ENCODE data around the gene CDH4. TPM values are rescaled to one million over a fixed set of nuclear protein-coding genes. Genes with fewer than 3 reads are reported as not detected.

CDH4 gene
- total and polyA plus RNA-seq, 11 donors: 0.04 to 0.54 (median 0.08) TPM; not detected in 1

DNA sequence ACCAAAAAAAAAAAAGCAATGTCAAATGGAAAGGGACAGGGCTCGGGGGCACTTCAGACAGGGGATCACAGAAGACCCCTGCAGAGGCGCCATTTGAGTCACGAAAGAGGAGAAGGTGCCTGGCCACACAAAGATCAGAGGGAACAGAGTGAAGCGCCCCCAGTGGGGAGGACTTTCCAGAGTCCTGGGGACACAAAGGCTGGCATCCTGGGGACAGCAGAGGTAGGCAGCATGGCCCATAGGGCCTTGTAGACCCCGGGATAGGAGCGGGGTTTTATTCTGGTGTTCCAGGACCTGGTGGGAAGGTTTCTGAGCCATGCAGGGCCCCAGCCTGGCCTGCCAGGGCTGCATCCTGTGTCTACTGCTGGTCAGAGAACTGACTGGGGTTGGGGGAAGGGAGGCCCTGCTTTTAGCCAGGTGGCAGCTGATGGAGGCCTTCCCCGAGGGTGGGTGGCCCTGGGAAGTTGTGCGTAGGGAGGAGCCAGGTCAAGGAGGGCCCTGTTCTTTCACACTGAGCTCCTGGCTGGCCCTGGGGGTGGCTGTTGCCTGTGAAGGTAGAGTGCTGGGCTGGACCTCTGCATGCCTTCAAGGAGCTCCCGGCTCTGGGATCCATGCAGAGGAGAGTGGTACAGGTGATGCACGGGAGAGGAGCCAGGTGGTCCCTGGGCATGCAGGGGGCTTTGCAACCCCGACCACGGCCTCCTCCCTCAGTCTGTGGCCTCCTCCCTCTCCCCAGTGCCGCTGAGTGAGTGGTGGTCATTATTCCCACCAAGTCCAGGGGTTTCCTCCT, 117.9 kb downstream of the CDH4 start:
- Histone ChIP-seq H3K36me3 (no peaks in the 10 kb centered on the region), H3K27me3 (peaks cover 0 to 6% (median 0%) of the 10 kb centered on the region in 9 donors), H3K4me3 (no peak overlapping the region), H3K9me3 (no peaks in the 10 kb centered on the region), H3K4me1 (no peaks in the 10 kb centered on the region), H3K27ac (no peak overlapping the region)
- no peak for TF ChIP-seq POLR2A (IDR thresholded peaks at IDR 0.05)
- TF ChIP-seq, protein P1, sequence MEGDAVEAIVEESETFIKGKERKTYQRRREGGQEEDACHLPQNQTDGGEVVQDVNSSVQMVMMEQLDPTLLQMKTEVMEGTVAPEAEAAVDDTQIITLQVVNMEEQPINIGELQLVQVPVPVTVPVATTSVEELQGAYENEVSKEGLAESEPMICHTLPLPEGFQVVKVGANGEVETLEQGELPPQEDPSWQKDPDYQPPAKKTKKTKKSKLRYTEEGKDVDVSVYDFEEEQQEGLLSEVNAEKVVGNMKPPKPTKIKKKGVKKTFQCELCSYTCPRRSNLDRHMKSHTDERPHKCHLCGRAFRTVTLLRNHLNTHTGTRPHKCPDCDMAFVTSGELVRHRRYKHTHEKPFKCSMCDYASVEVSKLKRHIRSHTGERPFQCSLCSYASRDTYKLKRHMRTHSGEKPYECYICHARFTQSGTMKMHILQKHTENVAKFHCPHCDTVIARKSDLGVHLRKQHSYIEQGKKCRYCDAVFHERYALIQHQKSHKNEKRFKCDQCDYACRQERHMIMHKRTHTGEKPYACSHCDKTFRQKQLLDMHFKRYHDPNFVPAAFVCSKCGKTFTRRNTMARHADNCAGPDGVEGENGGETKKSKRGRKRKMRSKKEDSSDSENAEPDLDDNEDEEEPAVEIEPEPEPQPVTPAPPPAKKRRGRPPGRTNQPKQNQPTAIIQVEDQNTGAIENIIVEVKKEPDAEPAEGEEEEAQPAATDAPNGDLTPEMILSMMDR (IDR thresholded peaks at IDR 0.05): no peak
- DNase-seq (no peak), ATAC-seq (no peak)
- intact Hi-C loops (cut with DNase I): no loop called here
- WGBS, 4 donors: 70 to 79% (median 73%) methylated on average over 13 of the region's 13 CpGs

DNA sequence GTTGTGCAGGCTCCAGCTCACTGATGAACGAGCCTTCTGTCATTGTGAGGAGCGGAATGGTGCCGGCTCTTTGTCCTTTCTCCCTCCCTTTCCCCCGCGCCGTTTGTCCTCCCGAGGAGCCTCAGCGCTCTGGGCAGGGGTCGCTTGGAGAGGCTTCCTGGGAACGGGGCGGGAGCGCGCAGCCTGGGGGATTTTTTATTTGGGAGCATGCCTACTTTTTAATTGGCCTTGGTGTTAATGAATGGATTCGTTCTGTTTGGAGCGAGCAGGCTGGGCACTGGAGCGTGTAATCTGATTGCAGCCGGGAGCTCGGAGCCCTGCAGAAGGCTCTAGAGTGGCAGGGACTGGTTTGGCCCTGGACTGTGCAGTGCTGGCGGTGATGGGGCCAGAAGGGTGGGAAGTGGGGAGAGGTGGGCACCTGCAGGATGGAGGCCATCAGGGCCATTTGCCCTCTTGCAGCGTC, 118.8 kb downstream of the CDH4 start:
- no peak overlapping the region for H3K27ac ChIP-seq
- no peaks in the 10 kb centered on the region for H3K9me3 ChIP-seq
- TF ChIP-seq, protein P1 (IDR thresholded peaks at IDR 0.05): no peak
- TF ChIP-seq POLR2A (IDR thresholded peaks at IDR 0.05): no peak
- H3K27me3 ChIP-seq: peaks cover 0 to 6% (median 0%) of the 10 kb centered on the region in 9 donors
- intact Hi-C loops (cut with DNase I): no loop called here
- DNase-seq (no peak), ATAC-seq (no peak)
- no peak overlapping the region for H3K4me3 ChIP-seq
- H3K36me3 ChIP-seq: no peaks in the 10 kb centered on the region
- no peaks in the 10 kb centered on the region for H3K4me1 ChIP-seq
- WGBS, 4 donors: 74 to 77% (median 75%) methylated on average over 20 of the region's 20 CpGs

DNA sequence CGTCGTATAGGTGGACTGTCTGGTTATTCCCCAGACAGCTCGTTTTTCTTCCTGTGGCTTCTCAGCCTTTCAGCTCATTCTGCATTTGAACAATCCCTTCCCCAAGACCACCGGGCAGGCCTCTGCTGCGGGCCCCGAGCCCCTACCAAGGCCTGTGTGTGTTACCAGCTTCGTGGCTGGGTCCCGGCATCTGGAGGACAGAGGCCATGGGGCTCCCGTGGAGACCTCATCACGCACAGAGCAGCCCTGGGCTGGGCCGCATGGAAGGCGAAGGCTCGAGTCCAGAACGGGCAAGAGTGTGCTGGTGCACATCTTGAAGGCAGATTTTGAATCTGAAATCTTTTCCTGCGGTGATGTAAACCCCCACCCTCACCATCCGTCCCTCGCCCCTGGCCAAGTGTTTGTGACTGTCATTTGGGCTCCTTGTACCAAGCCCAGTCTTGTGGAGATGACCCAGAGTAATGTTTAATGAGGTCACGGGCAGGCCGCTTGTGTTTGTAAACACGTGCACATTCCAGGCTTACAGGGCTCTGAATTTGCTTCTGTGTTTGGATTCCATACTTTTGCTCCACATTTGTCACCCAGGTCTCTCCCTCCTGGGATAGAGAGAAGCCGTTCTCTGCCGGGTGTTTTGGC, 119.6 kb downstream of the CDH4 start:
- no peak overlapping the region for H3K27ac ChIP-seq
- H3K27me3 ChIP-seq: peaks cover 0 to 6% (median 0%) of the 10 kb centered on the region in 9 donors
- intact Hi-C loops (cut with DNase I): no loop called here
- no peak overlapping the region for H3K4me3 ChIP-seq
- H3K9me3 ChIP-seq: no peaks in the 10 kb centered on the region
- H3K4me1 ChIP-seq: no peaks in the 10 kb centered on the region
- TF ChIP-seq POLR2A (IDR thresholded peaks at IDR 0.05): no peak
- TF ChIP-seq, protein P1 (IDR thresholded peaks at IDR 0.05): no peak
- 71 to 84% (median 74%) methylated on average over 22 of the region's 22 CpGs for WGBS, 4 donors
- DNase-seq (no peak), ATAC-seq (no peak)
- H3K36me3 ChIP-seq: no peaks in the 10 kb centered on the region
